T-cell (primary cell): ENCODE data around the gene JAML. TPM values are rescaled to one million over a fixed set of nuclear protein-coding genes. Genes with fewer than 3 reads are reported as not detected.
"Not testable (repeated sequence)": the region's sequence is repeated elsewhere in the genome, so short reads cannot be mapped to it uniquely, and the experiment has no call there.

Source experiments
- ATAC-seq, 4 experiments: fragments of 200-7000 bp in 3 of 4; fragments of 150-1000 bp in 1 of 4; cut with Tn5 transposase; replicated peaks in 1 of 4; 1 replicate in 3 of 4; 2 replicates in 1 of 4; pipeline ENCODE4 v1.10.0; 2021; ENCODE audit warnings: moderate library complexity in 3 of 4, mild to moderate bottlenecking in 2 of 4, moderate number of reproducible peaks in 1 of 4
- CTCF ChIA-PET, 2 donors: fragments of 300-600 bp; sonication (Branson Sonifier 250); formaldehyde crosslinking; loops; one replicate each; lab custom pipeline; 2022; ENCODE audit warnings: antibody characterized with exemption in 2 of 2; lab: Charles Lee
- POLR2A ChIA-PET, 2 donors: fragments of 300-600 bp; sonication (Branson Sonifier 250); formaldehyde crosslinking; loops; one replicate each; lab custom pipeline; 2022; ENCODE audit warnings: antibody characterized with exemption in 2 of 2; lab: Charles Lee
- DNase-seq, 35 experiments: peaks; one replicate each; pipeline versions ENCODE4 v3.0.0 to v3.0.0-alpha.2; 2013 to 2023
- H3K27ac ChIP-seq: one replicate; pipeline ENCODE4 v1.5.1; 2013; ENCODE audit warnings: low read length
- H3K27me3 ChIP-seq, 2 experiments: replicated peaks in 1 of 2; 1 replicate in 1 of 2; 2 replicates in 1 of 2; pipeline versions ENCODE4 v1.6.1 to v1.7.0; 2013; ENCODE audit warnings: low read length in 1 of 2, mixed read lengths in 1 of 2; ENCODE audit not compliant: control insufficient read depth in 2 of 2, insufficient read depth in 2 of 2; ENCODE audit errors: extremely low read depth in 1 of 2
- H3K36me3 ChIP-seq, 2 donors: 1 replicate in 1 of 2; 2 replicates in 1 of 2; pipeline versions ENCODE4 v1.6.1 to v1.7.0; 2013; ENCODE audit warnings: low read length in 1 of 2; ENCODE audit not compliant: control insufficient read depth in 2 of 2, insufficient read depth in 1 of 2; ENCODE audit errors: extremely low read depth in 1 of 2
- H3K4me1 ChIP-seq, 2 experiments: 1 replicate in 1 of 2; 2 replicates in 1 of 2; pipeline versions ENCODE4 v1.6.1 to v1.7.0; 2013; ENCODE audit warnings: low read length in 2 of 2, mixed read lengths in 1 of 2; ENCODE audit not compliant: insufficient read depth in 2 of 2, control insufficient read depth in 1 of 2; ENCODE audit errors: extremely low read depth in 1 of 2
- H3K4me3 ChIP-seq, 2 donors: 1 replicate in 1 of 2; 2 replicates in 1 of 2; pipeline versions ENCODE4 v1.5.1 to v1.7.0; 2013; ENCODE audit warnings: mild to moderate bottlenecking in 2 of 2, low read length in 1 of 2, moderate library complexity in 1 of 2; ENCODE audit not compliant: control insufficient read depth in 1 of 2; ENCODE audit errors: extremely low read depth in 1 of 2
- H3K9me3 ChIP-seq: 2 replicates; pipeline ENCODE4 v1.7.0; 2013
- H3K27ac Mint-ChIP-seq, 2 donors: one replicate each; pipeline ENCODE4 v1.8.0; 2020 to 2021; ENCODE audit warnings: mild to moderate bottlenecking in 2 of 2, mixed read lengths in 2 of 2
- H3K27me3 Mint-ChIP-seq, 2 donors: one replicate each; pipeline ENCODE4 v1.8.0; 2021 to 2022; ENCODE audit warnings: mixed read lengths in 2 of 2
- H3K36me3 Mint-ChIP-seq: one replicate; pipeline ENCODE4 v1.8.0; 2021; ENCODE audit warnings: mixed read lengths
- H3K4me1 Mint-ChIP-seq, 3 donors: one replicate each; pipeline ENCODE4 v1.8.0; 2020 to 2022; ENCODE audit warnings: mixed read lengths in 3 of 3, mild to moderate bottlenecking in 1 of 3
- H3K4me3 Mint-ChIP-seq, 3 donors: one replicate each; pipeline ENCODE4 v1.8.0; 2020 to 2022; ENCODE audit warnings: mild to moderate bottlenecking in 3 of 3, mixed read lengths in 3 of 3, moderate library complexity in 3 of 3
- H3K9me3 Mint-ChIP-seq, 3 donors: one replicate each; pipeline ENCODE4 v1.8.0; 2020 to 2022; ENCODE audit warnings: mixed read lengths in 3 of 3
- WGBS: methylation state at CpG from one replicate; pipeline ENCODE4 v1.1.5; 2013; ENCODE audit warnings: missing lambda C conversion rate; ENCODE audit not compliant: insufficient coverage; 5-methylcytosine and 5-hydroxymethylcytosine counted together
- total RNA-seq, 35 experiments: library from RNA in 6 of 35; stranded (reverse) in 6 of 35; fragments of 120-200 nt in 1 of 35; gene quantifications; one replicate each; pipeline versions ENCODE4 v1.2.1 to v1.2.4 and lab custom pipeline; 2013 to 2026

Gene JAML
- total RNA-seq, 5 donors from 2014 or later (not counting 1 experiment from before 2014, with no cell fraction given): 60.8 to 165 (median 95.8) TPM

- Histone ChIP-seq H3K9me3 (no peaks in the 10 kb centered on the region), H3K36me3 (peaks cover 2 to 52% of the 10 kb centered on the region in 2 donors), H3K4me1 (peaks cover 31 to 43% of the 10 kb centered on the region in 2 experiments), H3K4me3 (no peak overlapping the region), H3K27me3 (no peaks in the 10 kb centered on the region), H3K27ac (no peak overlapping the region)
- Mint-ChIP-seq H3K4me1 (peaks cover 8 to 16% (median 14%) of the 10 kb centered on the region in 3 donors), H3K36me3 (peaks cover 24% of the 10 kb centered on the region), H3K27ac (peak overlapping the region; percentile 74 to 78), H3K4me3 (no peak overlapping the region), H3K27me3 (no peaks in the 10 kb centered on the region), H3K9me3 (no peaks in the 10 kb centered on the region)
- ChIA-PET POLR2A (interaction anchor here (0.6 to 1.3 kb wide), 9 partner anchors 25 to 168 kb away, joined by 3 to 8 read pairs (median 4); no protein-coding TSS in a partner anchor), CTCF (interaction anchor here (0.6 to 2.4 kb wide), 68 partner anchors 8 to 1168 kb away, joined by 3 to 27 read pairs (median 5); partner anchors contain the start of genes MPZL2 (in 2 of the 2), CD3D (in 1 of the 2), CD3E (in 1 of the 2) and CD3G (in 1 of the 2))
- ATAC-seq: no peak
- DNase-seq: no peak
- WGBS: 92% methylated on average over 2 of the region's 6 CpGs
These were observed 25.7 kb downstream of the JAML start for GRCh38 chr11:118199135-118199534.

- peak overlapping the region; percentile 74 to 78 for H3K27ac Mint-ChIP-seq
These were observed 26.4 kb downstream of the JAML start for GRCh38 chr11:118198370-118198769.

GRCh38 chr11:118194835-118195627 lies 29.8 kb downstream of the JAML start:
- H3K27ac Mint-ChIP-seq: no peak overlapping the region
- 100% methylated on average over 2 of the region's 10 CpGs for WGBS
- ATAC-seq (no peak), DNase-seq (no peak)
- peaks cover 0 to 4% (median 0%) of the 10 kb centered on the region in 3 donors for H3K9me3 Mint-ChIP-seq
- peaks cover 0 to under 1% of the 10 kb centered on the region in 2 donors for H3K27me3 Mint-ChIP-seq
- Histone ChIP-seq H3K36me3 (peaks cover 0 to 46% of the 10 kb centered on the region in 2 donors), H3K4me3 (no peak overlapping the region), H3K4me1 (peaks cover 0 to 6% of the 10 kb centered on the region in 2 experiments), H3K27ac (no peak overlapping the region), H3K9me3 (no peaks in the 10 kb centered on the region), H3K27me3 (no peaks in the 10 kb centered on the region)
- H3K4me3 Mint-ChIP-seq: no peak overlapping the region
- ChIA-PET CTCF (no interaction called here), POLR2A (no interaction called here)
- H3K4me1 Mint-ChIP-seq: peaks cover 8 to 15% (median 14%) of the 10 kb centered on the region in 3 donors
- H3K36me3 Mint-ChIP-seq: peaks cover 44% of the 10 kb centered on the region

More at GRCh38 chr11:118198370-118198769, 26.4 kb downstream of the JAML start:
- H3K9me3 ChIP-seq: no peaks in the 10 kb centered on the region
- Mint-ChIP-seq H3K4me1 (peaks cover 8 to 16% (median 14%) of the 10 kb centered on the region in 3 donors), H3K36me3 (peaks cover 31% of the 10 kb centered on the region), H3K4me3 (no peak overlapping the region), H3K27me3 (no peaks in the 10 kb centered on the region), H3K9me3 (no peaks in the 10 kb centered on the region)
- ChIA-PET POLR2A (interaction anchor here (0.6 to 1.3 kb wide), 12 partner anchors 25 to 405 kb away, joined by 3 to 8 read pairs (median 4); no protein-coding TSS in a partner anchor), CTCF (interaction anchor here (0.5 to 2.4 kb wide), 77 partner anchors 8 to 1169 kb away, joined by 3 to 27 read pairs (median 5); partner anchors contain the start of genes MPZL2 (in 2 of the 2), CD3D (in 1 of the 2), CD3E (in 1 of the 2) and CD3G (in 1 of the 2))
- H3K4me1 ChIP-seq: peaks cover 26 to 38% of the 10 kb centered on the region in 2 experiments
- WGBS: 6% methylated on average over 3 of the region's 9 CpGs
- DNase-seq (peak; percentile 57 to 89 (median 76)), ATAC-seq (peak; percentile 39 to 67 (median 64))
- H3K4me3 ChIP-seq: no peak overlapping the region
- H3K36me3 ChIP-seq: peaks cover 2 to 56% of the 10 kb centered on the region in 2 donors
- H3K27ac ChIP-seq: peak overlapping the region; percentile 37
- H3K27me3 ChIP-seq: no peaks in the 10 kb centered on the region

GRCh38 chr11:118193910-118194566 lies 30.8 kb downstream of the JAML start:
- peaks cover 0 to 46% of the 10 kb centered on the region in 2 donors for H3K36me3 ChIP-seq
- H3K4me1 ChIP-seq: peaks cover 0 to 6% of the 10 kb centered on the region in 2 experiments
- H3K4me3 Mint-ChIP-seq: no peak overlapping the region
- no peaks in the 10 kb centered on the region for H3K9me3 ChIP-seq
- H3K9me3 Mint-ChIP-seq: peaks cover 0 to 4% (median 0%) of the 10 kb centered on the region in 3 donors
- POLR2A ChIA-PET: interaction anchor here in 1 of 2 donors (0.5 kb wide), 1 partner anchor 162 kb away, joined by 8 read pairs; no protein-coding TSS in a partner anchor
- H3K27ac ChIP-seq: no peak overlapping the region
- DNase-seq (no peak), ATAC-seq (no peak)
- H3K27me3 ChIP-seq: no peaks in the 10 kb centered on the region
- H3K4me3 ChIP-seq: no peak overlapping the region
- WGBS: 17% methylated on average over 1 of the region's 6 CpGs
- H3K27ac Mint-ChIP-seq: no peak overlapping the region
- H3K4me1 Mint-ChIP-seq: peaks cover 7 to 12% (median 10%) of the 10 kb centered on the region in 3 donors
- peaks cover 0 to 10% of the 10 kb centered on the region in 2 donors for H3K27me3 Mint-ChIP-seq
- peaks cover 44% of the 10 kb centered on the region for H3K36me3 Mint-ChIP-seq
- CTCF ChIA-PET: interaction anchor here in 1 of 2 donors (0.5 kb wide), 1 partner anchor 159 kb away, joined by 5 read pairs; no protein-coding TSS in a partner anchor

GRCh38 chr11:118192817-118193216 lies 32.0 kb downstream of the JAML start:
- peaks cover 0 to 43% of the 10 kb centered on the region in 2 donors for H3K36me3 ChIP-seq
- H3K9me3 ChIP-seq, CTCF ChIA-PET, H3K27ac ChIP-seq, H3K27me3 ChIP-seq, H3K4me3 ChIP-seq, H3K9me3 Mint-ChIP-seq, DNase-seq, H3K4me1 Mint-ChIP-seq, H3K4me1 ChIP-seq, H3K27ac Mint-ChIP-seq, H3K4me3 Mint-ChIP-seq, ATAC-seq: not testable (repeated sequence)
- peaks cover 0 to 11% of the 10 kb centered on the region in 2 donors for H3K27me3 Mint-ChIP-seq
- POLR2A ChIA-PET: interaction anchor here in 1 of 2 donors (0.6 kb wide), 1 partner anchor 203 kb away, joined by 5 read pairs; no protein-coding TSS in a partner anchor
- WGBS: 96% methylated on average over 3 of the region's 5 CpGs
- peaks cover 41% of the 10 kb centered on the region for H3K36me3 Mint-ChIP-seq
